Ishikawa (cell line): ENCODE results near the gene NFIB.

Source experiments
- CEBPB ChIP-seq: IDR thresholded peaks from 2 replicates; pipeline ENCODE4 v1.6.1; 2012
- CREB1 ChIP-seq: IDR thresholded peaks from 2 replicates; pipeline ENCODE4 v1.6.1; 2012; ENCODE audit warnings: low read depth
- EP300 ChIP-seq: IDR thresholded peaks from 2 replicates; pipeline ENCODE4 v1.6.1; 2012; ENCODE audit warnings: borderline replicate concordance
- NFIC ChIP-seq: IDR thresholded peaks from 2 replicates; pipeline ENCODE4 v1.6.1; 2012
- RAD21 ChIP-seq: IDR thresholded peaks from 2 replicates; pipeline ENCODE4 v1.6.1; 2012; ENCODE audit warnings: low read depth
- TAF1 ChIP-seq: IDR thresholded peaks from 2 replicates; pipeline ENCODE4 v1.6.1; 2012; ENCODE audit warnings: low read depth, mild to moderate bottlenecking
- YY1 ChIP-seq: IDR thresholded peaks from 2 replicates; pipeline ENCODE4 v1.6.1; 2012; ENCODE audit warnings: low read depth
- TF ChIP-seq, protein P1 (sequence below): IDR thresholded peaks from 2 replicates; pipeline ENCODE4 v1.6.1; 2012; ENCODE audit warnings: low read depth, mild to moderate bottlenecking
- TF ChIP-seq, protein P2 (sequence below): IDR thresholded peaks from 2 replicates; pipeline ENCODE4 v1.6.1; 2012
- TF ChIP-seq, protein P3 (sequence below): IDR thresholded peaks from 2 replicates; pipeline ENCODE4 v1.6.1; 2012

GRCh38 chr9:14085810-14086209 lies 228.1 kb downstream of the NFIB start:
- no peak for TF ChIP-seq YY1
- TF ChIP-seq EP300: no peak
- TF ChIP-seq RAD21: no peak
- TF ChIP-seq CEBPB: no peak
- TF ChIP-seq CREB1: no peak
- TF ChIP-seq, protein P1, sequence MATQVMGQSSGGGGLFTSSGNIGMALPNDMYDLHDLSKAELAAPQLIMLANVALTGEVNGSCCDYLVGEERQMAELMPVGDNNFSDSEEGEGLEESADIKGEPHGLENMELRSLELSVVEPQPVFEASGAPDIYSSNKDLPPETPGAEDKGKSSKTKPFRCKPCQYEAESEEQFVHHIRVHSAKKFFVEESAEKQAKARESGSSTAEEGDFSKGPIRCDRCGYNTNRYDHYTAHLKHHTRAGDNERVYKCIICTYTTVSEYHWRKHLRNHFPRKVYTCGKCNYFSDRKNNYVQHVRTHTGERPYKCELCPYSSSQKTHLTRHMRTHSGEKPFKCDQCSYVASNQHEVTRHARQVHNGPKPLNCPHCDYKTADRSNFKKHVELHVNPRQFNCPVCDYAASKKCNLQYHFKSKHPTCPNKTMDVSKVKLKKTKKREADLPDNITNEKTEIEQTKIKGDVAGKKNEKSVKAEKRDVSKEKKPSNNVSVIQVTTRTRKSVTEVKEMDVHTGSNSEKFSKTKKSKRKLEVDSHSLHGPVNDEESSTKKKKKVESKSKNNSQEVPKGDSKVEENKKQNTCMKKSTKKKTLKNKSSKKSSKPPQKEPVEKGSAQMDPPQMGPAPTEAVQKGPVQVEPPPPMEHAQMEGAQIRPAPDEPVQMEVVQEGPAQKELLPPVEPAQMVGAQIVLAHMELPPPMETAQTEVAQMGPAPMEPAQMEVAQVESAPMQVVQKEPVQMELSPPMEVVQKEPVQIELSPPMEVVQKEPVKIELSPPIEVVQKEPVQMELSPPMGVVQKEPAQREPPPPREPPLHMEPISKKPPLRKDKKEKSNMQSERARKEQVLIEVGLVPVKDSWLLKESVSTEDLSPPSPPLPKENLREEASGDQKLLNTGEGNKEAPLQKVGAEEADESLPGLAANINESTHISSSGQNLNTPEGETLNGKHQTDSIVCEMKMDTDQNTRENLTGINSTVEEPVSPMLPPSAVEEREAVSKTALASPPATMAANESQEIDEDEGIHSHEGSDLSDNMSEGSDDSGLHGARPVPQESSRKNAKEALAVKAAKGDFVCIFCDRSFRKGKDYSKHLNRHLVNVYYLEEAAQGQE: no peak
- TF ChIP-seq, protein P2, sequence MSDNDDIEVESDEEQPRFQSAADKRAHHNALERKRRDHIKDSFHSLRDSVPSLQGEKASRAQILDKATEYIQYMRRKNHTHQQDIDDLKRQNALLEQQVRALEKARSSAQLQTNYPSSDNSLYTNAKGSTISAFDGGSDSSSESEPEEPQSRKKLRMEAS: no peak
- no peak for TF ChIP-seq TAF1
- TF ChIP-seq, protein P3, sequence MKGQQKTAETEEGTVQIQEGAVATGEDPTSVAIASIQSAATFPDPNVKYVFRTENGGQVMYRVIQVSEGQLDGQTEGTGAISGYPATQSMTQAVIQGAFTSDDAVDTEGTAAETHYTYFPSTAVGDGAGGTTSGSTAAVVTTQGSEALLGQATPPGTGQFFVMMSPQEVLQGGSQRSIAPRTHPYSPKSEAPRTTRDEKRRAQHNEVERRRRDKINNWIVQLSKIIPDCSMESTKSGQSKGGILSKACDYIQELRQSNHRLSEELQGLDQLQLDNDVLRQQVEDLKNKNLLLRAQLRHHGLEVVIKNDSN: no peak
- no peak for TF ChIP-seq NFIC
